Trophoblast cell (in vitro differentiated cells and primary cell): ENCODE data around the gene NEK1.

Experiments
- DNase-seq, 2 donors: peaks; one replicate each; pipeline ENCODE4 v3.0.0-alpha.2; 2016
- H2AFZ ChIP-seq: 2 replicates; pipeline ENCODE4 v1.6.1; 2013; ENCODE audit warnings: low read length, moderate library complexity, mild to moderate bottlenecking; ENCODE audit not compliant: insufficient read depth, poor library complexity
- H2AK5ac ChIP-seq: 2 replicates; pipeline ENCODE4 v1.6.1; 2013; ENCODE audit warnings: mild to moderate bottlenecking, low read length
- H2BK120ac ChIP-seq: 2 replicates; pipeline ENCODE4 v1.6.1; 2013; ENCODE audit warnings: low read length, mild to moderate bottlenecking, moderate library complexity; ENCODE audit not compliant: insufficient read depth, poor library complexity
- H2BK12ac ChIP-seq: 2 replicates; pipeline ENCODE4 v1.6.1; 2013; ENCODE audit warnings: mild to moderate bottlenecking, low read length, moderate library complexity
- H2BK5ac ChIP-seq: 2 replicates; pipeline ENCODE4 v1.6.1; 2013; ENCODE audit warnings: low read length, low read depth, moderate library complexity, mild to moderate bottlenecking; ENCODE audit not compliant: poor library complexity
- H3K14ac ChIP-seq: 2 replicates; pipeline ENCODE4 v1.6.1; 2013; ENCODE audit warnings: mild to moderate bottlenecking, low read length
- H3K18ac ChIP-seq: 2 replicates; pipeline ENCODE4 v1.6.1; 2013; ENCODE audit warnings: mild to moderate bottlenecking, low read length
- H3K23ac ChIP-seq: 2 replicates; pipeline ENCODE4 v1.6.1; 2013; ENCODE audit warnings: low read length
- H3K27ac ChIP-seq: 2 replicates; pipeline ENCODE4 v1.5.1; 2013; ENCODE audit warnings: low read depth, mild to moderate bottlenecking, inconsistent platforms, low read length, moderate library complexity
- H3K27me3 ChIP-seq: 2 replicates; pipeline ENCODE4 v1.6.1; 2013; ENCODE audit warnings: inconsistent platforms, mild to moderate bottlenecking, low read length, moderate library complexity; ENCODE audit not compliant: insufficient read depth
- H3K36me3 ChIP-seq, 2 experiments: 1 replicate in 1 of 2; 2 replicates in 1 of 2; pipeline ENCODE4 v1.6.1; 2013; ENCODE audit warnings: low read length in 2 of 2, mild to moderate bottlenecking in 2 of 2, moderate library complexity in 1 of 2; ENCODE audit not compliant: insufficient read depth in 2 of 2, control insufficient read depth in 1 of 2
- H3K4ac ChIP-seq: 2 replicates; pipeline ENCODE4 v1.6.1; 2013; ENCODE audit warnings: low read depth, mild to moderate bottlenecking, low read length, moderate library complexity
- H3K4me1 ChIP-seq, 2 experiments: 1 replicate in 1 of 2; 2 replicates in 1 of 2; pipeline ENCODE4 v1.6.1; 2013; ENCODE audit warnings: low read length in 2 of 2, mild to moderate bottlenecking in 2 of 2, moderate library complexity in 1 of 2; ENCODE audit not compliant: insufficient read depth in 2 of 2, control insufficient read depth in 1 of 2
- H3K4me2 ChIP-seq: 2 replicates; pipeline ENCODE4 v1.6.1; 2013; ENCODE audit warnings: inconsistent platforms, mild to moderate bottlenecking, low read length, moderate library complexity
- H3K4me3 ChIP-seq: 2 replicates; pipeline ENCODE4 v1.5.1; 2013; ENCODE audit warnings: mild to moderate bottlenecking, low read depth, low read length, inconsistent platforms
- H3K79me1 ChIP-seq: one replicate; pipeline ENCODE4 v1.6.1; 2013; ENCODE audit warnings: low read length
- H3K79me2 ChIP-seq: 2 replicates; pipeline ENCODE4 v1.6.1; 2013; ENCODE audit warnings: low read length, mild to moderate bottlenecking; ENCODE audit not compliant: control insufficient read depth, insufficient read depth, poor library complexity
- H3K9ac ChIP-seq: 2 replicates; pipeline ENCODE4 v1.6.1; 2013; ENCODE audit warnings: mild to moderate bottlenecking, low read length
- H3K9me3 ChIP-seq: 2 replicates; pipeline ENCODE4 v1.6.1; 2013; ENCODE audit warnings: low read depth, mild to moderate bottlenecking, control low read depth, inconsistent platforms, low read length; ENCODE audit not compliant: insufficient read depth
- H4K12ac ChIP-seq: 2 replicates; pipeline ENCODE4 v1.6.1; 2013; ENCODE audit warnings: low read depth, mild to moderate bottlenecking, low read length, moderate library complexity
- H4K8ac ChIP-seq: 2 replicates; pipeline ENCODE4 v1.6.1; 2013; ENCODE audit warnings: low read depth, mild to moderate bottlenecking, low read length, moderate library complexity
- H4K91ac ChIP-seq: one replicate; pipeline ENCODE4 v1.6.1; 2013; ENCODE audit warnings: low read depth, mild to moderate bottlenecking, low read length, moderate library complexity
- WGBS: extraction: QIAGEN DNeasy Blood & Tissue Kit; methylation state at CpG from one replicate; pipeline ENCODE4 v1.1.7; 2013; ENCODE audit warnings: missing lambda C conversion rate; ENCODE audit not compliant: insufficient read length, insufficient coverage; ENCODE audit errors: extremely low coverage; 5-methylcytosine and 5-hydroxymethylcytosine counted together

Gene NEK1

DNA sequence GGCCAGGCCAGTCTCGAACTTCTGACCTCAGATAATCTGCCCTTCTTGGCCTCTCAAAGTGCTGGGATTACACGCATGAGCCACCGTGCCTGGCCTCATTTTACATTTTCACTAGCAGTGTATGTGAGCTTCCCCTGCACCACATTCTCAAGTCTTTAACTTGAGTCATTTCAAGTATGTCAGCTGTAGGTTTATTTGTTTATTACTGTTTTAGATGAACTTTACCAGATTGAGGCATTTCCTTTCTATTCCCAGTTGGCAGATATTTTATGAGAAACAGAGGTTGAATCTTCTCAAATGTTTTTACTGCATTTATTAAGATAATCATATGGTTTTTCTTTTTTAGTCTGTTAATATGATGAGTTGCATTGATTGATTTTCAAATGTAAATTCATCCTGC, 227.0 kb downstream of the NEK1 start:
- WGBS = no CpG with 5 or more reads among the region's 3 CpGs
- Histone ChIP-seq H2AFZ (no peak overlapping the region), H3K4me1 (no peaks in the 10 kb centered on the region)

DNA sequence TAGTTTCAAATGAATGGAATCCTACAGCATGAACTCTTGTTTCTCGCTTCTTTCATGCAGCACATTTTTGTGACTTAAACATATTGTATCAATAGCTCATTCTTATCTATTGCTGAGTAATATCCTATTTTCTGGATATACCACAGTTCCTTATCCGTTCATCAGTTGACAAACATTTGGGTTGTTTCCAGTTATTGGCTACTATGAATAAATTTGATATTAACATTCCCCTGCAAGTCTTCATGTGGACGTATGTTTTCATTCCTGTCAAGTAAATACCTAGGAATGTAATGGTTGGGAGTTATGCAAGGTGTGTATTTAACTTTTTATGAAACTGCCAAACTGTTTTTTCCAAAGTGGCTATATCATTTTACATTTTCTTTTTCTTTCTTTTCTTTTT, 227.6 kb downstream of the NEK1 start:
- H3K36me3 ChIP-seq = no peaks in the 10 kb centered on the region
- H2BK12ac ChIP-seq = no peak overlapping the region
- H3K18ac ChIP-seq = no peak overlapping the region
- peak in 1 of 2 donors; percentile 3 for DNase-seq
- no peak overlapping the region for H3K27ac ChIP-seq
- H2AK5ac ChIP-seq = no peak overlapping the region
- H3K14ac ChIP-seq = no peak overlapping the region
- peaks cover 2% of the 10 kb centered on the region for H3K9me3 ChIP-seq
- no peak overlapping the region for H4K91ac ChIP-seq
- no peak overlapping the region for H2AFZ ChIP-seq
- no peak overlapping the region for H3K4me3 ChIP-seq
- no peak overlapping the region for H4K8ac ChIP-seq
- no peak overlapping the region for H3K4ac ChIP-seq
- H3K4me1 ChIP-seq = no peaks in the 10 kb centered on the region
- H3K79me1 ChIP-seq = no peaks in the 10 kb centered on the region
- H3K79me2 ChIP-seq = no peaks in the 10 kb centered on the region
- H3K27me3 ChIP-seq = no peaks in the 10 kb centered on the region
- H2BK5ac ChIP-seq = no peak overlapping the region
- H3K23ac ChIP-seq = no peak overlapping the region
- WGBS = no CpG with 5 or more reads among the region's 3 CpGs
- H4K12ac ChIP-seq = no peak overlapping the region
- H2BK120ac ChIP-seq = no peak overlapping the region
- no peak overlapping the region for H3K4me2 ChIP-seq
- no peak overlapping the region for H3K9ac ChIP-seq

More for the DNA sequence above, 227.0 kb downstream of the NEK1 start:
- Histone ChIP-seq H3K18ac (no peak overlapping the region), H3K79me1 (no peaks in the 10 kb centered on the region), H3K4me2 (no peak overlapping the region), H3K4ac (no peak overlapping the region), H2BK5ac (no peak overlapping the region), H4K91ac (no peak overlapping the region), H3K27ac (no peak overlapping the region), H3K4me3 (no peak overlapping the region), H3K23ac (no peak overlapping the region), H3K36me3 (no peaks in the 10 kb centered on the region), H4K12ac (no peak overlapping the region), H2BK120ac (no peak overlapping the region), H2BK12ac (no peak overlapping the region), H3K9ac (no peak overlapping the region), H3K14ac (no peak overlapping the region), H3K9me3 (peaks cover 2% of the 10 kb centered on the region), H4K8ac (no peak overlapping the region), H3K27me3 (no peaks in the 10 kb centered on the region), H3K79me2 (no peaks in the 10 kb centered on the region), H2AK5ac (no peak overlapping the region)
- no peak for DNase-seq

DNA sequence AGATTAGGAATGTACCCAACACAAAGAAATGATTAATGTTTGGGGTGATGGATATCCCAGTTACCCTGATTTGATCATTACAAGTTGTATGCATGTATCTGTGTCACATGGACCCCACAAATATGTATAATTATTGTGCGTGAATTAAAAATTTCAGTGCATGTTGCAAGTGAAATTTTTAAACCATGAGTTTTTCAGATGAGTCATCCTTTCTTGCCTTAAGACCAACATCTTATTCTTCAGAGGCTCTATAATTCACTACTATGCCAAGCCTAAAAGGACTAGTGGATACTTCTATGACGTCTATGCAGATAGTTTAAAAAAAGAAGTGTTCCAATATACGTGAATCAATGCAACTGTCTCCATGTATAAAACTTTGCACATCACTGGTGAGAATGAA, 228.7 kb downstream of the NEK1 start:
- peak in 1 of 2 donors; percentile 26 for DNase-seq
- H2AFZ ChIP-seq = no peak overlapping the region
- no peak overlapping the region for H3K9ac ChIP-seq
- H3K27ac ChIP-seq = no peak overlapping the region
- no peaks in the 10 kb centered on the region for H3K36me3 ChIP-seq
- no peaks in the 10 kb centered on the region for H3K79me2 ChIP-seq
- no peaks in the 10 kb centered on the region for H3K4me1 ChIP-seq
- no peak overlapping the region for H2BK12ac ChIP-seq
- no peak overlapping the region for H2BK120ac ChIP-seq
- no peak overlapping the region for H4K8ac ChIP-seq
- no peak overlapping the region for H2BK5ac ChIP-seq
- no peaks in the 10 kb centered on the region for H3K27me3 ChIP-seq
- no peak overlapping the region for H3K18ac ChIP-seq
- no peak overlapping the region for H3K4me3 ChIP-seq
- no peak overlapping the region for H4K12ac ChIP-seq
- no peak overlapping the region for H3K4ac ChIP-seq
- H3K79me1 ChIP-seq = no peaks in the 10 kb centered on the region
- no peak overlapping the region for H3K4me2 ChIP-seq
- no CpG with 5 or more reads among the region's 3 CpGs for WGBS
- no peak overlapping the region for H3K23ac ChIP-seq
- no peak overlapping the region for H2AK5ac ChIP-seq
- no peak overlapping the region for H4K91ac ChIP-seq
- peaks cover 2% of the 10 kb centered on the region for H3K9me3 ChIP-seq
- no peak overlapping the region for H3K14ac ChIP-seq

DNA sequence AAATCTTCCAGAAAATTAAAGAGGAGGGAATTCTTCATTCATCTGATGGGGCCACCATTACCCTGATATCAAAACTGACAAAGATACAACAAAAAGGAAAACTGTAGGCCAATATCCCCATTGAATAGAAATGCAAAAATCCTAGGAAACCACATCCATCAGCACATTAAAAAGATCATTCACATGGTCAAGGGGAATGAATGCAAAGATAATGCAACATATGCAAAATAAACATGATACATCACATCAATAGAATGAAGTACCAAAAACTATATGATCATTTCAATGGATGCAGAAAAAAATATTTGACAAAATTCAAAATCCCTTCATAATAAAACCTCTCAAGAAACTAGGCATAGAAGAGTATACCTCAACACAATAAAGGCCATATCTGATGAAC, 232.7 kb downstream of the NEK1 start:
- Histone ChIP-seq H3K4me3 (no peak overlapping the region), H3K27ac (no peak overlapping the region), H3K18ac (no peak overlapping the region), H3K23ac (no peak overlapping the region), H3K4me2 (no peak overlapping the region), H3K9ac (no peak overlapping the region), H3K9me3 (peaks cover 6% of the 10 kb centered on the region), H2BK12ac (no peak overlapping the region), H3K4me1 (no peaks in the 10 kb centered on the region), H3K4ac (no peak overlapping the region), H4K12ac (no peak overlapping the region), H2BK5ac (no peak overlapping the region), H2AFZ (no peak overlapping the region), H2BK120ac (no peak overlapping the region), H3K79me2 (no peaks in the 10 kb centered on the region), H4K8ac (no peak overlapping the region), H3K27me3 (no peaks in the 10 kb centered on the region), H4K91ac (no peak overlapping the region), H3K36me3 (no peaks in the 10 kb centered on the region), H3K14ac (no peak overlapping the region), H2AK5ac (no peak overlapping the region), H3K79me1 (no peaks in the 10 kb centered on the region)
- DNase-seq = no peak

DNA sequence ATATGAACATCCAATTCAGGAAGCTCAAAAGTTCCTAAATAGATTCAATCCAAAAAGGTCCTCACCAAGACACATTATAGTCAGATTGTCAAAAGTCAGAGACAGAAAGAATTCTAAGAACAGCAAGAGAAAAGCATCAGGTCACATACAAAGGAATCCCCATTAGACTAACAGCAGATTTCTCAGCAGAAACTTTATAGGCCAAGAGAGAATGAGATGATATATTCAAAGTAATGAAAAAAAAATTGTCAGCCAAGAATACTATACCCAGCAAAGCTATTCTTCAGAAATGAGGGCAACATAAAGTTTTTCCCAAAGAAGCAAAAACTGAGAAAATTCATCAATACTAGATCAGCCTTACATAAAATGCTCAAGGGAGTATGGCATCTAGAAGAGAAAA, 235.0 kb downstream of the NEK1 start:
- Histone ChIP-seq H4K91ac (no peak overlapping the region), H2AK5ac (no peak overlapping the region), H3K27ac (no peak overlapping the region), H3K9ac (no peak overlapping the region), H3K79me1 (no peaks in the 10 kb centered on the region), H3K23ac (no peak overlapping the region), H4K12ac (no peak overlapping the region), H3K4me3 (no peak overlapping the region), H2BK5ac (no peak overlapping the region), H4K8ac (no peak overlapping the region), H3K18ac (no peak overlapping the region), H3K4me1 (no peaks in the 10 kb centered on the region), H3K27me3 (no peaks in the 10 kb centered on the region), H3K14ac (no peak overlapping the region), H3K4me2 (no peak overlapping the region), H3K36me3 (no peaks in the 10 kb centered on the region), H3K9me3 (peaks cover 6% of the 10 kb centered on the region), H3K4ac (no peak overlapping the region), H2BK12ac (no peak overlapping the region), H2AFZ (no peak overlapping the region), H3K79me2 (no peaks in the 10 kb centered on the region), H2BK120ac (no peak overlapping the region)
- DNase-seq = no peak
